ENCODE data around the gene TADA2A.

The TADA2A gene

DNA sequence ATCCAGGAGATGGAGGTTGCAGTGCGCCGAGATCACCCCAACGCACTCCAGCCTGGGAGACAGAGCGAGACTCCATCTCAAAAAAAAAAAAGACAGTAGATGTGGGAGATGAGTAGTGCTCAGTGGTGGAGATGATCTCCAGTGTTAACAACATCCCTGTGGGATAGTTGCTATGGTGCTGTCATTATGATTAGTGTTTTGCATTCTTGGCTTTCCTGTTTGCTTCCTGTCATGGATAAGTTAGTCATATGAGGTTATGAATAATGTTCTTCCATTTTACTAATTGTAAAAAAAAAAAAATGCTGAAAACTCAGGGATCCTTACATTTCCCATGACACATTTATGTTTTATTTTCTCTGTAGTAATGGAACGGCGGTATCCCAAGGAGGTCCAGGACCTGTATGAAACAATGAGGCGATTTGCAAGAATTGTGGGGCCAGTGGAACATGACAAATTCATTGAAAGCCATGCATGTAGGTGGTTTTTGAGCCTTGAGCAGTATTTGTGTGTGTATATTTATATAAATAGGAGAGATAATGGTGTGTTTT is 58.5 kb downstream of the TADA2A start:
- no peak for DNase-seq

GRCh38 chr17:37466471-37466870 is 59.8 kb downstream of the TADA2A start:
- no peak for DNase-seq

GRCh38 chr17:37470181-37470580 is 63.5 kb downstream of the TADA2A start:
- no peak for DNase-seq

DNA sequence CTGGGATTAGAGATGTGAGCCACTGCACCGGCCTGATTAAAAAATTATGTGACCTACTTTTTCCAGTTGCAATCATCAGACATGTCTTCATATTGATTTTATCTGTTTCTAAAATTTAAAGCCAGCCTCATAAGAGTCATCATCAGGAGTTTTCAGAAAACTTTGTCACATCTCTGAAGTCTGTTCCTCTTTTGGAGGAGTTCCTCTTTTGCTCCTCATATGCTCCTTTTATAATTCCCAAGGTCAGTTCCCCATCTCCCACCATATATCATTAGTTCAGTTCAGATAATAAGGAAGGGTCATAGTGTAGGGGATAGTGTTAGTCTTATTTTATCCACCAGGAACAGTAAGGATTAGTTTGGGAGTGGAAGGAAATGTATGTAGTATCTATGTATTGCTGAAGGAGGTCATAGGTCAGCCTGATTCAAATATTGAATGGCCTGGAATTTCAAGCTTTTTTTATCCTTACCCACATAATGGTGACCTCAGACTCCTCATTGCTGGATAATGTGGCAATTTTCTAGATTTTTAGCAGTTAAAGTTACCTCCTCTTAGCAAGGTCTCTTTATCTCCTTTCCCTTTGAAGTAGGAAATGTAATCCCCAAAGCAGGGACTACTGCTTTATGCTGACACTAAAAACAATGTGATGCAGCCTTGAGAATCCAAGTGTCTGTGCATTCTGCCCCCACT is 69.2 kb downstream of the TADA2A start:
- DNase-seq, result no peak

- DNase-seq, result peak; percentile 93
Measured at GRCh38 chr17:37476431-37477120, 69.9 kb downstream of the TADA2A start.

DNA sequence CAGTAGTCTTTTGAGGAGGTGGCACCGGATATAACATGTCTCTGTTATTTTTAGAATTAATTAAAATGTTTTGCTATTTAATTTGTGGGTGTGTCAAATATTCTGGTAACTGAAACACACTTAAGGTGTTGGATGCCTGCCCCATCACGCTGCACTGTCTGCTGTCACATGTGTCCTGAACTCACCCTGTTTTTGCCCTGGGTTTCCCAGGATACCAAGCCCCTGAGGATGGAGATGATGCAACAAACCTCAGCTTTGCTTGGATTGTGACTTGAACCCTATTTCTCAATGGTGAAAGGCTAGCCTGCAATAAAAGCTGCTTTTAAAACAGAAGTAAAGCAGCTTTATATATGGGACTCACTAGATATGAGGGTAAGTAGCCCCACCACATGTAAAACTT is 71.5 kb downstream of the TADA2A start:
- DNase-seq, result peak; percentile 56

GRCh38 chr17:37479025-37479424 is 72.3 kb downstream of the TADA2A start:
- DNase-seq, result no peak

DNA sequence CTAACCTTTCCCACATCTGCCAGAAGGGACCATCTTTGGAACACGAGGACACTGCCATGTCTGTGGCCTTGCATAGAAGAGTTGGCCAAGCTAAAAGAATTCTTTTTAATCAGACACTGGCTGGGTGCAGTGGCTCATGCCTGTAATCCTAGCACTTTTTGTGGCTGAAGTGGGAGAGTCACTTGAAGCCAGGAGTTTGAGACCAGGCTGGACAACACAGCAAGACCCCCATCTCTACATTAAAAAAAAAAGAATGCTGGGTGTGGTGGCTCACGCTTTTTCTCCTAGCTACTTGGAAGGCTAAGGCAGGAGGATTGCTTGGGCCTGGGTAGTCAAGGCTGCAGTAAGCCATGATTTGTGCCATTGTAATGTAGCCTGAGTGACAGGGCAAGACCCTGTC is 73.7 kb downstream of the TADA2A start:
- no peak for DNase-seq

DNA sequence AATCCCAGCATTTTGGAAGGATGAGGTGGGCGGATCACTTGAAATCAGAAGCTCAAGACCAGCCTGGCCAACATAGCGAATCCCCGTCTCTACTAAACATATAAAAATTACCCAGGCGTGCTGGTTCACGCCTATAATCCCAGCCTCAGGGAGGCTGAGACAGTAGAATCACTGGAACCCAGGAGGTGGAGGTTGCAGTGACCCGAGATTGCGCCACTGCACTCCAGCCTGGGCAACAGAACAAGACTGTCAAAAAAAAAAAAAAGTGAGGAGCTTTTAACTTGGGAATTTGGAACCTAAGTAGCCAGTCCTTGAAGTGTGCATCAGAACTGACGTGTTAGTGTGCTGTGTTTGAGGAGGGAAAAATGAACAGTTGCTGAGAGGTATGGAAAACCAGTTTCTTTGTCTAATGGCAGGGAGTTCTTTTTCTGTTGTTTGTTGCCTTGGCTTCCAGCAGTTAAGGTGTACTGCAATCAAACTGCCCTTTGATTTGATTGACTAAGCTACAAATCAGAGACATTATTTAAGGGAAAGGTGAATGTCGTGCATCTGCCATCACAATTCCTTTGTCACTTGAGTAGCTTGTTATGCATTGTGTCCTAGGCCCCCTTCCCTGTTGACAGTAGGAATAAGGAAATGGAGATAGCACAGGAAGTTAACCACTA is 74.4 kb downstream of the TADA2A start:
- peak; percentile 37 for DNase-seq

GRCh38 chr17:37483311-37484039 is 76.8 kb downstream of the TADA2A start:
- DNase-seq, result peak; percentile 91

GRCh38 chr17:37485938-37486570 is 79.4 kb downstream of the TADA2A start:
- DNase-seq, result peak; percentile 13

GRCh38 chr17:37488009-37488604 is 81.4 kb downstream of the TADA2A start:
- DNase-seq, result peak; percentile 80

DNA sequence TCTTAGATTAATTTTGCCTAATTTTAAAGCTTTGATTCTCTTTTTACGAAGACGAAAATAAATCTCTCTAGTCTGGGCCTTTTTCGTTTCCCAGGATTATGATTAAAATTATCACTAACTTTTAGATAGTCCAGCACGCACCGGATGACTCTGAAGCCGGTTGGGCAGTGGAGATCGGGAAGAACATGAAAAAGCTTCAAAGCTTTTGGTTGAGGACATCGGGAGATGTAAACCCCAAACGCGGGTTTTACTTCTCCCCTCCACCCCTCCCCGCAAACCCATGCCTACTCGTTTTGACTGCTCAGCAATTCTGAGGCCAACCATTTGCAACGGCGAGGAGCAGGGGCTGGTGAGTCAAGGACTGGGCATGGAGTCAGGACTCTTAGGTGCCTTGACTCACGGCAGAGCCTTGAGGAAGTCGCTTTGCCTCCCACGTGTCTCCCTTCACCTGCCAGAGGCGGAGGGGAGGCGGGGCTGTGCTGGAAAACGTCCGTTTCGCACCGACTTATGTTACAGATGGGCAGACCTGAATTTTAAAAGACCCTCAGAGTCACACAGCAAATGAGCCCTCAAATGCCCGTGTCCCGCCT is 82.0 kb downstream of the TADA2A start:
- DNase-seq, result peak; percentile 89

DNA sequence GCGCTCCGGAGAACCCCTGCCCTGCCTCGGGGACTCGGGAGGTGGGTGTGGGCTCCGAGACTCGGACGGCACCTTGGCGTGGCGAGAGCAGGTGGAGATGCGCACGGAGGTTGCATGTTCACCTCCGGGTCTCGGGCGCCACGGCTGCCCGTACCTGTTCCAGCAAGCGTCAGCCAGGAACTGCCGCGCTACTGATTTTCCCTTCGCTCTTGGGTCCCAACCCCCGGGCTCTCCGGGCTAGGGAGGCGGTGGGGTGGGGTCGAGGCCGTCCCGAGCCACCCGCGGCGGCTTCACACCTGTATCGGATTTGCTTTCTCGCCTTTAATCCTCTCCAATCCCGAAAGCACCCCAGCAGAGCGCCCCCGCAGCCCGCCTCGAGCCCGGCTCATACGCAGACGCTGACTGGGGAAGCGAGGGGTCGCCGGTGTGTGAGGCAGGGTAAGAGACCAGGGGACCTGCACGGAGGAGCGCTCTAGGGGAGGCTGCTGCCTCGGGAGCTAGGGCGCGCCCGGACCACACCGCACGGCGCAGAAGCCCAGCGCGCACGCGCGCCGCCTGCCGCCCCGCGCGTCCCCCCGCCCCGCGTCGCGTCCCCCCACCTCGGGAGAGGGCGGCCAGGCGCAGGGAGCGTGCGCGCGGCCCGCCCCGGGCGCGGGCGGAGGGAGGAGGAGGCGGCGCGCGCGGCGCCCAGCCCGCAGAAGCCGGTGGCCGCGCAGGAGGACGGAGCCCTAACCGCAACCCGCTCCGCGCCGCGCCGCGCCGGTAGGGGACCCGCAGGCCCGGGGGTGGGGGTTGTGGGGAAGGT is 82.7 kb downstream of the TADA2A start, which contains the start of gene DUSP14:
DUSP14 (plus strand) TSS at position 695 of the 805 bp plus-strand sequence. CDS start 22,382 bp downstream, outside the sequence.
- peak; percentile 97 for DNase-seq

- DNase-seq, result peak; percentile 84
Measured at GRCh38 chr17:37490022-37490587, 83.4 kb downstream of the TADA2A start.

GRCh38 chr17:37490638-37491614 is 84.2 kb downstream of the TADA2A start:
- peak; percentile 43 for DNase-seq

- DNase-seq, result peak; percentile 15
Measured at GRCh38 chr17:37492167-37492566, 85.5 kb downstream of the TADA2A start.

- DNase-seq, result no peak
Measured at GRCh38 chr17:37493249-37494027, 86.8 kb downstream of the TADA2A start.

Measured in NCI-H69 (cell line).